GM21529 (cell line): Measurements from ENCODE around the gene ZNF532.
A peak's percentile ranks its signal among the peaks of the same experiment; 100 is the strongest.

Source experiments
- ATAC-seq: cut with Tn5 transposase; IDR thresholded peaks from one replicate; pipeline ENCODE4 v1.9.1; 2021; ENCODE audit not compliant: unreplicated experiment

ZNF532 gene

DNA sequence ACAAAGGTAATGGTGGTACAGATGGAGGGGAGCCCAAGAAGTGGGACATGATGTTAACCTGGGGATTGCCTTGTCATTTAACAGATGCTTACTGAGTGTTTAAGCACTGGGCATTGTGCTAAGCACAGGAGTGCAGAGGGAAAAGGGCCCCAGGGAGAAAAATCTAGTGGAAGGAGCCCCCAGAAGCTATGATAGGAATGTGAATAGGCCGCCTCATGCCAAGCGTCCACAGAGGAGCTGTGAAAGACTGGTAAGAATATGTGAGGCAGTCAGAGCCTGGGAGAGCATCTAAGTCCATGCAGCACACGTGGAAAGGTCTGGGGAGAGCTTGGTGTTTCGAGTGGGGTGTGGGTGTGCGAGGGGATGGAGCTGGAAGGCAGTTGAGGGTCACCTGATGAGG is 5.5 kb downstream of the ZNF532 start:
- ATAC-seq = no peak

GRCh38 chr18:58870621-58871020 is 5.9 kb downstream of the ZNF532 start:
- ATAC-seq = no peak

DNA sequence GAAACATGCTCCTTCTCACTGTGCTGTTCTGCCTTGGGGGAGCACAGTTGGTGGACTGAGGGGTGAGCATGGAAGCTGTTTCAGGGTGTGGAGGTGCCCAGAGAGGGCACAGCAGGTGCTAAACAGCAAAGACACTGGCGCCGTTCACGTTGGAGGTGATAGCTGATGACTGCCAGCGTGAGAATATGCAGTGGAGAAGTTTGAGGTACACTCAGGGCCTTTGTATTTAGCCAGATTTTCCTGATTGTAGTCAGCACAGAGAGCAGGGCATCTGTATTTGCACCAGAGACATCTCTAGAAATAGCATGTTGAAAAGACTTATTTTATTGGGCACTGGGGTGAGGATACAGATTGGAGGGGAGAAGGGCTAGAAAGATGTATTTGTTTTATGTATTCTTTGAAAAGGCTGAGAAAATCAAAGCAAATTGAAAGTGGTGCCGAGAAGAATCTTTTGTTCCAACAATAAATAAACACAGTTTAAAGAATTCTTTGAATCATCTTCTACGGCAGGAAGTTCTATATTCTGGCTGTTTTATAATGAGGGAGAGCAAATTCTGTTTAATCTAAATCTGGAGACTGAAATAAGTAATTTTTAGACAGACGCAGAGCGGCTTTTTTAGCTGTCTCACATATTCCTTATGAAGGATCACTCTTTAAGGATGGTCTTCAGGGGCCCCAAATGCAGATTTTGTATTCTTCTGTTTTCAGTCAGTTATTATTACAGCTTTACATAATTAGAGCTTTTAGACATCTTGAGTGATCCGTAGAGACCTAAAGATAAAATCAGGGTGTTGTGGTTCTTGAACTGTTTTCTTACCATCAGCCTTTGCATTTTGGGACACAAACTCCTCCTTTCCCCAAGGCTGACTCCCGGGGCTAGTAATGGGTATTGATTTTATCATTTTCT is 7.1 kb downstream of the ZNF532 start:
- ATAC-seq = no peak

GRCh38 chr18:58878640-58879039 is 14.0 kb downstream of the ZNF532 start:
- ATAC-seq = no peak

GRCh38 chr18:58881477-58881876 is 16.8 kb downstream of the ZNF532 start:
- no peak for ATAC-seq

DNA sequence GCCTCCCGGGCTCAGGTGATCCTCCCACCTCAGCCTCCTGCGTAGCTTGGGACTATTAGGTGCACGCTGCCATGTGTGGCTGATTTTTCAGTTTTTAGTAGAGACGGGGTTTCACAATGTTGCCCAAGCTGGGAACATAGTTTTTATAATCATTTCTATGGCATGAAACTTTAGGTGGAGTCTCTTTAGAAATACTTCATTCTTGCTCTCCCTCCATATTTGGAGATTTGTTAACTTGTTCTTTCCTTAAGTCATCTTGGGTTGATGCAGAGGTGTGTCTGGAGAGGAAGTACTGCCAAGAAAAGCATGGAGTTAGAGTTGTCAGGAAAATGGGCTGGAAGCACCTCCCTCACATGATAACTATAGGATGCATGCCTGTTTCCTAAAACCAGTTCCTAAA is 17.4 kb downstream of the ZNF532 start:
- ATAC-seq = no peak

- ATAC-seq = no peak
Observed at GRCh38 chr18:58882686-58883085, 18.0 kb downstream of the ZNF532 start.

GRCh38 chr18:58884680-58885079 is 20.0 kb downstream of the ZNF532 start:
- ATAC-seq = no peak

- no peak for ATAC-seq
Observed at GRCh38 chr18:58886431-58886830, 21.8 kb downstream of the ZNF532 start.

- no peak for ATAC-seq
Observed at GRCh38 chr18:58886864-58887612, 22.4 kb downstream of the ZNF532 start.

GRCh38 chr18:58887613-58887963 is 22.9 kb downstream of the ZNF532 start:
- ATAC-seq = peak; percentile 81

DNA sequence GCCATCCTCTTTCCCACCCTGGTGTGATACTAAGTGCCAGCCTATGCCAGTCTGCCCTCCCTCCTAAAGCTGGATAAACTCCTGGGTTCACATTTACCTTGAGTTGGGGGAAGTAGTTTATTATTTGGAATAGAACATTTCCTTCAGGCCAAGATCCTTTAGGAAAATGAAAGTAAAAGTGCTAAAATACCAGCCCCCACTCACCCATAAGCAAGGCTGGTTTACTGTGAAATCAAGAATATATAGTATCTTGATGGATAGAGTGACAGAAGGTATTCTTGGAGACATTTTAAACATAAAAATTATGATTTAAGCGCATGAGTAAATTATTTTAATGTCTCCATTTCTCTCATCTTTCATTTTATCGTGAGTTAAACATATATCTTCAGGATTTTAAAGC is 27.1 kb downstream of the ZNF532 start:
- ATAC-seq = no peak

- no peak for ATAC-seq
Observed at GRCh38 chr18:58892488-58892887, 27.8 kb downstream of the ZNF532 start.

GRCh38 chr18:58893388-58894099 is 28.9 kb downstream of the ZNF532 start:
- no peak for ATAC-seq

DNA sequence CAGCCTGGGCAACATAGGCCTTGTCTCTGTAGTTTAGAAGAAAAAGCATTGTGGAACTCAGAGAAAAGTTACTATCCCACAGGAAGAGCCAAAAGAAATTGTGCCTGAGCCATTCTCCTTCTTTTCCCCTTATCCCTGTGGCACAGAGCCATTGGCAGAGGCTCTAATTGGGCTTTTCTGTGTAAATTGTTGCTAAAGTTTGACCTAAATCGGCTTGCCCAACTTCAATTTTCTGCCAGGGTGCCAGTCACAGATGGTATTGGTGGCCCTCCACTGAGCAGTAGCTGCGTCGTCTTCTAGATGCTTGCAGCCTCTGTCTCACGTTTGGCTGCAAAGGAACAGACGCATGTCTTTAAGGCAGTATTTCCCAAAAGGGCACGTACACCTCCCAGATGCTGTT is 30.3 kb downstream of the ZNF532 start:
- no peak for ATAC-seq

DNA sequence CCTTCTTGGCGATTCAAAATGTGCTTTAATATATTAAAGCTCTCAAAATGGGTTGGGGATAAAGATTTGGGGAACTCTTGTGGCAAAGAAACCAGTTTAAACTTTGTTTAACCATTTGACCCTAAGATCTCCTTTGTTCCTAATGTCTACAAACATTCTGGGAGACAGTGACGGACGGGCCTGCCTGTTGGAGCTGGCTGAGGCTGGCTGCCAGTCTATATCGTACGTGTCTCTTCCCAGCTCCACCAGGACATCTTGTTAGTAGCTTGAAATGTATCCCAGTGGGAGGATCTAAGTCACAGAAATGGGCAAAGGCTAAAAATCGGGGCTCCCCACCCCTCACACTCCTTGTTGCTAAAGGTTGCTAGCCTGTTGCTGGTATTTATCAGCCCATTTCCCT is 30.7 kb downstream of the ZNF532 start:
- no peak for ATAC-seq

DNA sequence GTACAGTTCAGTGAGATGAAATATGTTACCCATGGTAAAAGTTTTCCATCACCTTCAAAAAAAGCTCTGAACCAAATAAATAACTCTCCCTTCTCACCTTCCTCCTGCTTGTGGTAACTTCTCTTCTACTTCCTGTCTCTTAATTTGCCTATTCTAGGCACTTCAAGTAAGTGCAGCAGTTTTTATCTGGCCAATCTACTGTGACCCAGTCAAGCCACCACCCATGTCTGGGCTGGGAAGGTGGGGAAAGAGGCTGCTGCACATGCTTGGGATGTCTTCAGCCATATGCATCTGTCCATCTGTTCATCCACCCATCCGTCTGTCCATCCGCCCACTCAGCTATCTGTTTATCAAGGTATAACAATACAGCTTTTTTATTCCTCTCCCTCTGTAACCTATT is 31.6 kb downstream of the ZNF532 start:
- ATAC-seq = peak; percentile 81

DNA sequence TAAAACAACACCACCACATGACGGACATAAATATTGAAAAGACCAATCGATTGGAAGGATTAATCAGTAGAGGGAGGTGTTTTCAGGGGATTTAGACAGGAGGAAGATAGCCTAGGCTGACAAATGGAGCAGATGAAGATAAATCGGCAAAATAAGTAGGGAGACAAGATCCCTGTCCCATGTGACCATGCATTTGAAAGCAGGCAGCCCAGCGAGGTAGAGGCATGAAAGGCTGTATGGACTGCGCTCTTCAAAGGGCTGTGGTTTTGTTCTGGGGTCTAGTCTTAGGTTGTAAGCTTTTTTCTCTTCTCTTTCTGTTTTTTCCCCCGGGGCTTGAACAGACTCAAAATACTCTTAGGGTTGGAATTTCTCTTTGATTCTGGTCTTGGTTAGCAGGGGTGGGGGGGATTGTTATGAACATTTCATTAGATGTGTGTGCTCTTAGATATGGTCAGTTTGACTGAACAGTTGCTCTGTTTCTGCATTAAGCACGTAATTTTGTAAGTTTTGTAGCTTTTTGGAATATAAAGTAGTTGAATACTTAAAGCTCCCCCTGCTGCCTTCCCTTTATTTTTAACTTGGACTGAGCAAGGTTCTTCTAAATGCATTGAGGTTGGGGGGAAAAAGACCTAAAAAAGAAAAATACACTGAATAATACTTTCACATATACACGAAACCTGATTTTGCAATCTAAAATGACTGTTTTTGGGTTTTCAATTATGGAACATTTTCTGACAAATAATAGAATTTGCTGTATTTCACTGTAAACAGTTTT is 32.2 kb downstream of the ZNF532 start:
- ATAC-seq = no peak

- no peak for ATAC-seq
Observed at GRCh38 chr18:58898010-58898799, 33.5 kb downstream of the ZNF532 start.

DNA sequence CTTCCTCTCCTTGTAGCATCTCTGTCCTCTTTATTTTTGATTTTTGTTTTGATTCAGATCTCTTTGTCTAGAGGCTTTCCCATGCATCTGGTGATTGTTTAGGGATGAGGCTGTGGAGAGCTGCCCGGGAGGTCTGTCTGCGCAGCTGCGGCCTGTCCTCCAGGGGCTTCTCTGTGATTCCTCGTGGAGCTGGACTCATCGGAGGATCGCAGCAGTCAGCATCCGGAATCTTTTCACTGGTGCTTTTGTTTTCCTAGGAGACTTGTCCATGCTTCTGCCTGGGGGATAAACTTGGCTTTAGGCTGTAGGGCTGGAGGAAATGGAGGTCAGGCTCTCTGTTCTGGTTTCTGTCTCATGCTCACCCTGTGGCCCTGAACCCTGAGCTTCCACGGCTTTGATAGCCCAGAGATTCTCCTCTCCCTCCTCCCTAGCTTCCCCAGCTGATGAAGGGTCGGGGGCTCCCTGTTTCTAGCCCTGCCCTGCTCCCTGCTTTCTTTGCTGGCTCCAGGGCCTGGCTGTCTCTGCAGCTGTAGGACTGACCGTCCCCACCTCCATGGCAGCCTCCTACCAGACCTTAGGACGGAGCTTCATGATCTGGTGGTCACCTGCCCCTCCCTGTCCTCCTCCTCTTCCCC is 35.5 kb downstream of the ZNF532 start:
- no peak for ATAC-seq
